ENCODE results near the gene LTBP1. TPM values are rescaled to one million over a fixed set of nuclear protein-coding genes. Genes with fewer than 3 reads are reported as not detected.

The LTBP1 gene
- total RNA-seq, 1 experiment from 2014 or later: 28.5 TPM

GRCh38 chr2:33246432-33246831 lies 299.7 kb downstream of the LTBP1 start:
- no peaks in the 10 kb centered on the region for H3K79me1 ChIP-seq (ENCODE audit: insufficient read depth, low read depth, low read length, poor library complexity, severe bottlenecking)
- Mint-ChIP-seq H3K4me3 (no peak overlapping the region), H3K36me3 (ENCODE audit: insufficient read depth in 1 of 3, low read depth in 3 of 3) (no peaks in the 10 kb centered on the region), H3K27me3 (ENCODE audit: low read depth) (peaks cover 26% of the 10 kb centered on the region), H3K27ac (no peak overlapping the region), H3K9me3 (no peaks in the 10 kb centered on the region), H3K4me1 (peaks cover 0 to 5% of the 10 kb centered on the region in 2 experiments; a peak in 1 of 4 replicates)
- no peak overlapping the region for H3K14ac ChIP-seq (ENCODE audit: insufficient read depth, low read length)
- DNase-seq: no peak
- no peaks in the 10 kb centered on the region for H3K4me1 ChIP-seq (ENCODE audit: insufficient read depth, low read length)
- no peak overlapping the region for H4K8ac ChIP-seq (replicated peaks; ENCODE audit: insufficient read length, low read depth, low read length)
- H4K5ac ChIP-seq (ENCODE audit: insufficient read length, low read depth, low read length): no peak overlapping the region
- H3K4me2 ChIP-seq (ENCODE audit: insufficient read depth, insufficient read length, low read length): no peak overlapping the region
- no peak overlapping the region for H4K91ac ChIP-seq (ENCODE audit: insufficient read length, low read depth, low read length)
- no peak for TF ChIP-seq CTCF (conservative IDR thresholded peaks at IDR 0.05)
- H2BK5ac ChIP-seq (ENCODE audit: insufficient read length, low read length): no peak overlapping the region
- H2BK12ac ChIP-seq (ENCODE audit: insufficient read length, low read depth, low read length): no peak overlapping the region
- H3T11ph ChIP-seq (ENCODE audit: low read length): no peak overlapping the region
- H3K4ac ChIP-seq (ENCODE audit: low read depth, low read length): no peak overlapping the region
- H4K20me1 ChIP-seq (ENCODE audit: control insufficient read depth, insufficient read depth, insufficient read length): no peaks in the 10 kb centered on the region
- H2BK20ac ChIP-seq (ENCODE audit: low read depth, low read length, poor library complexity, severe bottlenecking): no peak overlapping the region
- no peaks in the 10 kb centered on the region for H3K23me2 ChIP-seq (ENCODE audit: insufficient read length, low read depth, low read length, poor library complexity, severe bottlenecking)
- H3K9ac ChIP-seq (ENCODE audit: extremely low read depth, insufficient read length, low read length): no peak overlapping the region
- no peak overlapping the region for H2BK15ac ChIP-seq (ENCODE audit: low read depth, low read length)
- no peaks in the 10 kb centered on the region for H3K27me3 ChIP-seq (ENCODE audit: insufficient read depth, low read length)
- no peak overlapping the region for H2BK120ac ChIP-seq (ENCODE audit: low read depth, low read length, poor library complexity, severe bottlenecking)
- no peaks in the 10 kb centered on the region for H3K9me3 ChIP-seq (ENCODE audit: control insufficient read depth, low read depth, low read length)
- H3K18ac ChIP-seq (ENCODE audit: insufficient read length, low read depth, low read length): no peak overlapping the region
- no peaks in the 10 kb centered on the region for H3K79me2 ChIP-seq (ENCODE audit: insufficient read depth, low read length)
- no peak overlapping the region for H2AFZ ChIP-seq (ENCODE audit: low read length)
- no peak overlapping the region for H3K56ac ChIP-seq (ENCODE audit: insufficient read length, low read depth, low read length)
- H3K27ac ChIP-seq (ENCODE audit: insufficient read length, low read depth, low read length): no peak overlapping the region
- no peak overlapping the region for H3K23ac ChIP-seq (ENCODE audit: insufficient read length, low read depth, low read length)
- WGBS (ENCODE audit: extremely low coverage, insufficient read length, low lambda C conversion rate): no CpG with 5 or more reads among the region's 4 CpGs
- H2AK5ac ChIP-seq (ENCODE audit: insufficient read length, low read length): no peak overlapping the region
